Prostate gland (tissue), 2 donors: ENCODE data around the gene TADA1. TPM values are rescaled to one million over a fixed set of nuclear protein-coding genes. Genes with fewer than 3 reads are reported as not detected.
"Not testable (repeated sequence)": the region's sequence is repeated elsewhere in the genome, so short reads cannot be mapped to it uniquely, and the experiment has no call there.

Experiments used
- DNase-seq: peaks from one replicate; pipeline ENCODE4 v3.0.0-alpha.2; 2019; ENCODE audit warnings: low spot score
- H3K27ac ChIP-seq, 2 donors: fragments of 200-600 bp; sonication (generic); 2 replicates each; pipeline ENCODE4 v1.5.1; 2017 to 2019
- H3K27me3 ChIP-seq: fragments of 200-600 bp; sonication (generic); replicated peaks from 2 replicates; pipeline ENCODE4 v1.5.1; 2019; ENCODE audit not compliant: insufficient read depth
- H3K36me3 ChIP-seq, 2 donors: fragments of 200-600 bp; sonication (generic); 1 replicate in 1 of 2; 2 replicates in 1 of 2; pipeline versions ENCODE4 v1.5.1 to v1.8.1; 2017 to 2019
- H3K4me1 ChIP-seq: fragments of 200-600 bp; sonication (generic); replicated peaks from 2 replicates; pipeline ENCODE4 v1.5.1; 2019
- H3K4me3 ChIP-seq, 2 donors: fragments of 200-600 bp; sonication (generic); 2 replicates each; pipeline ENCODE4 v1.5.1; 2017 to 2019
- H3K9me3 ChIP-seq: fragments of 200-600 bp; sonication (generic); 2 replicates; pipeline ENCODE4 v1.5.1; 2017
- CTCF ChIP-seq, 4 experiments: fragments of 200-600 bp in 2 of 4; fragments of 450-650 bp in 2 of 4; sonication (generic) in 2 of 4; IDR thresholded peaks; 1 replicate in 3 of 4; 2 replicates in 1 of 4; pipeline ENCODE4 v1.5.1; 2016 to 2019; ENCODE audit warnings: antibody characterized with exemption in 4 of 4, mild to moderate bottlenecking in 2 of 4, moderate library complexity in 2 of 4
- POLR2A ChIP-seq: fragments of 450-650 bp; IDR thresholded peaks from one replicate; pipeline ENCODE4 v1.6.1; 2016; ENCODE audit warnings: antibody characterized with exemption, mild to moderate bottlenecking
- POLR2AphosphoS5 ChIP-seq: sonication (generic); formaldehyde crosslinking; IDR thresholded peaks from one replicate; pipeline ENCODE4 v1.6.1; 2017; ENCODE audit warnings: antibody characterized with exemption
- WGBS: methylation state at CpG from one replicate; pipeline ENCODE4 v1.1.5; 2018; 5-methylcytosine and 5-hydroxymethylcytosine counted together
- intact Hi-C: fragments of 100-400 bp; cut with DNase I; formaldehyde crosslinking; loops from one replicate; pipeline ENCODE4 v1.14.2; 2022
- total RNA-seq, 2 donors: library from RNA; depleted of rRNA; stranded (reverse); fragments of >200 nt; gene quantifications; one replicate each; pipeline ENCODE4 v1.1.0, GENCODE V29; 2016

Gene TADA1
- total RNA-seq, 2 donors from 2014 or later, result 14.2 to 19.5 TPM

GRCh38 chr1:166884040-166884642 lies 8.1 kb upstream of the TADA1 start:
- H3K4me1 ChIP-seq, result no peaks in the 10 kb centered on the region
- H3K4me3 ChIP-seq, result no peak overlapping the region
- intact Hi-C loops, result loop anchor here (1.0 kb wide), 1 partner anchor 175 kb away; no protein-coding TSS in a partner anchor
- H3K27me3 ChIP-seq, result peaks cover 3% of the 10 kb centered on the region
- WGBS, result 9% methylated on average over 42 of the region's 44 CpGs
- H3K27ac ChIP-seq, result no peak overlapping the region
- H3K36me3 ChIP-seq, result no peaks in the 10 kb centered on the region
- no peak for TF ChIP-seq POLR2AphosphoS5
- no peak for TF ChIP-seq POLR2A
- TF ChIP-seq CTCF (IDR thresholded peaks at IDR 0.05), result peak in 3 of 4 experiments; percentile 33 to 60 (median 53)
- no peaks in the 10 kb centered on the region for H3K9me3 ChIP-seq
- peak; percentile 10 for DNase-seq

- Histone ChIP-seq H3K4me1 (no peaks in the 10 kb centered on the region), H3K9me3 (no peaks in the 10 kb centered on the region), H3K4me3 (no peak overlapping the region), H3K36me3 (no peaks in the 10 kb centered on the region), H3K27me3 (peaks cover 3% of the 10 kb centered on the region), H3K27ac (no peak overlapping the region)
- DNase-seq, result no peak
- no peak for TF ChIP-seq POLR2A
- TF ChIP-seq POLR2AphosphoS5, result no peak
- no peak for TF ChIP-seq CTCF (IDR thresholded peaks at IDR 0.05)
- intact Hi-C loops, result no loop called here
- WGBS, result 26% methylated on average over 2 of the region's 2 CpGs
These were observed 6.8 kb upstream of the TADA1 start for GRCh38 chr1:166882893-166883292.

- WGBS, result 97% methylated on average over 21 of the region's 21 CpGs
- not testable (repeated sequence) for H3K4me3 ChIP-seq, H3K36me3 ChIP-seq, H3K9me3 ChIP-seq, DNase-seq, H3K27me3 ChIP-seq, H3K27ac ChIP-seq, H3K4me1 ChIP-seq
- intact Hi-C loops, result loop anchor here (10.0 kb wide), 1 partner anchor 346 kb away; the partner anchor contains the start of gene POU2F1
These were observed 2.3 kb upstream of the TADA1 start for GRCh38 chr1:166878173-166878917.

GRCh38 chr1:166876540-166876838 lies 425 bp upstream of the TADA1 start:
- intact Hi-C loops, result loop anchor here (10.0 kb wide), 1 partner anchor 348 kb away; the partner anchor contains the start of gene POU2F1
- H3K27me3 ChIP-seq, result no peaks in the 10 kb centered on the region
- H3K9me3 ChIP-seq, result no peaks in the 10 kb centered on the region
- H3K4me1 ChIP-seq, result no peaks in the 10 kb centered on the region
- 0% methylated on average over 7 of the region's 7 CpGs for WGBS
- H3K27ac ChIP-seq, result peak overlapping the region; percentile 30 to 86
- no peak for DNase-seq
- peak overlapping the region; percentile 59 to 87 for H3K4me3 ChIP-seq
- TF ChIP-seq POLR2AphosphoS5 (no peak), CTCF (IDR thresholded peaks at IDR 0.05) (no peak), POLR2A (no peak)
- no peaks in the 10 kb centered on the region for H3K36me3 ChIP-seq

GRCh38 chr1:166875302-166875733 lies 746 bp downstream of the TADA1 start:
- 26% methylated on average over 8 of the region's 8 CpGs for WGBS
- intact Hi-C loops, result loop anchor here (2.0 to 10.0 kb wide), 2 partner anchors 35 to 349 kb away; partner anchors contain the start of gene POU2F1

More at GRCh38 chr1:166875302-166875733, 746 bp downstream of the TADA1 start:
- no peak for TF ChIP-seq POLR2AphosphoS5
- TF ChIP-seq CTCF (IDR thresholded peaks at IDR 0.05), result no peak
- no peak for TF ChIP-seq POLR2A
- peak overlapping the region; percentile 86 to 95 for H3K27ac ChIP-seq
- H3K27me3 ChIP-seq, result no peaks in the 10 kb centered on the region
- H3K36me3 ChIP-seq, result no peaks in the 10 kb centered on the region
- no peaks in the 10 kb centered on the region for H3K4me1 ChIP-seq
- no peak for DNase-seq
- H3K4me3 ChIP-seq, result peak overlapping the region; percentile 59 to 87
- no peaks in the 10 kb centered on the region for H3K9me3 ChIP-seq
